ENCODE data around the gene ESCO1.

Gene ESCO1

DNA sequence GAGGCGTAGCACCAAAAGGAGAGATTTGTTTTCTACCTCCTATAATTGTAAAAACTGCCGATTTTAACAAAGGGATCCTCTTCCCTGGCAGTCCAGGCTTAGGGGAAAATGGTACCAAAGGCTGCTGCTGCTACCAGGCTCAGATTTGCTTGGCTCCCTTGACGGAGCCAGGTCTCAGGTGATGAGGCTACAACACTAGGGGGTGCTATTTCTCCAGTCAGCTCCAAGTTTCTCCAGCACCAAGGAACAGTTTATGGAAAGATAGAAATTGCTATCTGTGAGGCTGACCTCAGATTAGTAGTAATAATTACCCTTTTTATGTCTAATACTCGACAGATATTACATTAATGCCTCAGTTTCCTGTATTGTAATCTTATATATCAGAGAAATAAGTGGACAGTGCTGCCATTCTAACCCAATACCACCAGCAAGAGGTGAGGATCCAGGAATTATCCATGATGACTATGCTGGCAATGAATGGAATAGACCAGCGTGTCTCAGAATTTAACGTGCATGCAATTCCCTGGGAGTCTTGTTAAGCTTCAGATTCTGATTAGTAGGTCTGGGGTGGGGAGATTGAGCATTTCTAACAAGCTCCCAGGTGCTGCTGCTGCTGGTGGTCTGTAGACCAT, 111.3 kb downstream of the ESCO1 start:
- peak; percentile 29 for DNase-seq

DNA sequence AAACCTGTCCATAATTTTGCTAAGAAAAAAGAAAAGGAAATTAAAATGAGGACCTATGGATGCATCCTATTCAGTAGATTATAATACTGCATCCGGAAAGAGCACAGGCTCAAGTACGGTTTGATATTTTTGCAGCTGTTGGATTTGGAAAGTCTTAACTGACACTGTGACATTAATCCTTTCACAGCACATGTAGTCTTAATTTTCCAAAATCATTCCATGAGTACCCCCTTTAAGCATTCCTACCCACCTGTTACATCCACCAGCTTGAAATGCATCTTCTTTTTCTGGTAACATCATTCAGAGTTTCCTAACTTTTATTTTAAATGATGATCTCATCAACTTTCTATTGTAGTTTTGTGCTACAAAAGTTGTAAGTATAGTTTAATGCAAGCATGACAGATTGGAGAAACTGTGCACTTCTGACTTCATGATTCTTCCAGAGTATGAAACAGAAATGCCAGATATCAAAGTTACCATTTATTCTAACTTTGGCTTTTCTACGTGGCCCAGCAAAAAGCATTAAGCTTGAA, 113.5 kb downstream of the ESCO1 start:
- no peak for DNase-seq

GRCh38 chr18:21484851-21485636, 115.5 kb downstream of the ESCO1 start:
- DNase-seq: no peak

- no peak for DNase-seq
These were observed 117.5 kb downstream of the ESCO1 start for GRCh38 chr18:21483051-21483450.

DNA sequence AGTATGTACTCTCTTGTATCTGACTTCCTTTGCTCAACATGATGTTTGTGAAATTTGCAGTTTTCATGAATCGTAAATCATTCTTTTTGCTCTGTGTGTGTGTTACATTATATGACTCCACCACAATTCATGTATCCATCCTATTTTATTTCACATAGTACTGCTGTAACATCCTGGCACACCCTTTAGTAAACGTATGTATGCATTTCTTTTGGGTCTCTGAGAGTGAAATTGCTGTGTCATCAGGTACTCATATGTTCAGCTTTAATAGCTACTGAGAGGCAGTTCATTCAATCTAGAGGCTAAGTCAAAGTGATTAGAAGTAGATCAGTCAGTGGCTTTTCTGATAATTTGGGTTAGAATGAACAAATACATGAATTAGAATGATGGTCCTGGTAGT, 118.8 kb downstream of the ESCO1 start:
- DNase-seq: no peak

GRCh38 chr18:21479721-21480120, 120.8 kb downstream of the ESCO1 start:
- DNase-seq: no peak
